ENCODE data around the gene CEMP1.
A peak's percentile ranks its signal among the peaks of the same experiment; 100 is the strongest.
"Not testable (repeated sequence)": the region's sequence is repeated elsewhere in the genome, so short reads cannot be mapped to it uniquely, and the experiment has no call there.

CEMP1 gene

GRCh38 chr16:2534335-2534734 is 3.1 kb upstream of the CEMP1 start:
- DNase-seq = not testable (repeated sequence)

DNA sequence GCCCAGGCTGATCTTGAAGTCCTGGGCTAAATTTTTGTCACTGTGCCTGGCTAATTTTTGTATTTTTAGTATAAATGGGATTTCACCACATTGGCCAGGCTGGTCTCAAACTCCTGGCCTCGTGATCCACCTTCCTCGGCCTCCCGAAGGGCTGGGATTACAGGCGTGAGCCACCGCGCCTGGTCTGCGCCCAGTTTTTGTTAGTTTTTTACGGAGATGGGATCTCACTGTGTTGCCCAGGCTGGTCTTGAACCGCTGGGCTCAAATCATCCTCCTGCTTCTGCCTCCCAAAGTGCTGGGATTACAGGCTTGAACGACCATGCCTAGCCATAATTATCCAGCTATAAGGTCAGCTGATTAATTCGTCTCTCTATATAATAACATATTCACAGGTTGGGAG is 2.7 kb upstream of the CEMP1 start:
- no peak for DNase-seq

GRCh38 chr16:2533142-2533755 is 2.0 kb upstream of the CEMP1 start:
- DNase-seq = not testable (repeated sequence)

DNA sequence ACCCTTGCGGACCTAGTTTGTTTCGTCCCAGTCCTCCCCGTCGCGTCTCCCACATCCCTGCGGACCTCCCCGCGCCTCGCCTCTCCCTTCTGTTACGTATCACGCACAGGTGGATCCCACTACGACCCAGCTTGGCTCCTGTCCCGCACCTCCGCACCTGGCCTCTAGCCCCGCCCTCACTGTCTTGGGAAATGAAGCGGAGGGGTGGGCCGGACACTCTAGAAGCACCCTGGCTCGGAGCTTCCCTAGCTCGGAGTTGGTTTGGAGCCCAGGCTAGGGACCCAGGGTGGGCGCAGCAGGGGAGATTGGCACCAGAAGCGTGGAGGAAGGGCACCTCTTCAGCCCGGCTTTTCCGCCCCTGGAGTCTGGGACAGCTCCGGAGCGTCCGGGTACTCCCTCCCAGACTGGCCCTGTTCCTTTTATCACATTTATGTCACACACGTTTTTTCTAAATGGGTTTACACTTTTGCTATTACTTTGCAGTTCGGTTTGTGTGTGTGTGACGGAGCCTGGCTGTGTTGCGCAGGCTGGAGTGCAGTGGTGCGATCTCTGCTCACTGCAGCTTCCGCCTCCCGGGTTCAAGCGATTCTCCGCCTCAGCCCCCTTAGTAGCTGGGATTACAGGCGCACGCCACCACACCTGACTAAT is 1.4 kb upstream of the CEMP1 start:
- DNase-seq = peak; percentile 42

- DNase-seq = peak; percentile 98
Observed at GRCh38 chr16:2531696-2532493, 687 bp upstream of the CEMP1 start.

DNA sequence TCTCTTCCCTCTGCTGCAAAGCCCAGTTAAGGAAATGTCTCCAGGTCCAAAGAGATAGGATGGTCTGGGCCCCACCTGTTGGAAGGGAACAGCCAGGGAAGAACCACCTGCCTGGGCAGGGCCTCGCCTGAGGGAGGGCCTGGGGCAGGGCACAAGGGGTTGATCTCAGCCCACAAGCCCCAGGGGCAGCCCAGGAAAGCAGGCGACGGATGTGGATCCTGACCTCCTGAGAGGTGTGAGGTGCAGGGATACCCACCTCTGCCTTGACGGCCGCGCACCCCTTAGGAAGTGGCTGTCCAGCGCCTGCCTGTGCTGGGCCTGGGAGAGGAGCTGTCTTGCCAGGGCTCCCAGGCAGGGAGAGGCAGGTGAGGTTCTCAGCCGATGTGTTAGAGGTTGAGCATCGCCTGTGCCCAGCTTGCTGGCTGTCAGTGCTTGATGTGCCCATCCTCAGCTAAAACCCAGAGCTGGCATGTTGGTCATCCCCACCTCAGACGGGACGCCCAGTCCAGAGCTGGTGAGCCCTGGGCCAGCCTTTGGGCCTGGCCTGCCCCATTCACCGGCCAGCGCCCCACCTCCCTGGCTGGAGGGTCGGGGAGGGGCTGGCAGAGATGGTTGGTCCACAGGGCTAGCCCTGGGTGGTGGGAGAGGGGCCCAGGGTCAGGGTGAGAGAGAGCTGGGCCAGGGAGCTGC is 434 bp downstream of the CEMP1 start:
- DNase-seq = no peak

- DNase-seq = no peak
Observed at GRCh38 chr16:2529961-2530628, 1.1 kb downstream of the CEMP1 start.

GRCh38 chr16:2529061-2529931 is 1.9 kb downstream of the CEMP1 start:
- no peak for DNase-seq

DNA sequence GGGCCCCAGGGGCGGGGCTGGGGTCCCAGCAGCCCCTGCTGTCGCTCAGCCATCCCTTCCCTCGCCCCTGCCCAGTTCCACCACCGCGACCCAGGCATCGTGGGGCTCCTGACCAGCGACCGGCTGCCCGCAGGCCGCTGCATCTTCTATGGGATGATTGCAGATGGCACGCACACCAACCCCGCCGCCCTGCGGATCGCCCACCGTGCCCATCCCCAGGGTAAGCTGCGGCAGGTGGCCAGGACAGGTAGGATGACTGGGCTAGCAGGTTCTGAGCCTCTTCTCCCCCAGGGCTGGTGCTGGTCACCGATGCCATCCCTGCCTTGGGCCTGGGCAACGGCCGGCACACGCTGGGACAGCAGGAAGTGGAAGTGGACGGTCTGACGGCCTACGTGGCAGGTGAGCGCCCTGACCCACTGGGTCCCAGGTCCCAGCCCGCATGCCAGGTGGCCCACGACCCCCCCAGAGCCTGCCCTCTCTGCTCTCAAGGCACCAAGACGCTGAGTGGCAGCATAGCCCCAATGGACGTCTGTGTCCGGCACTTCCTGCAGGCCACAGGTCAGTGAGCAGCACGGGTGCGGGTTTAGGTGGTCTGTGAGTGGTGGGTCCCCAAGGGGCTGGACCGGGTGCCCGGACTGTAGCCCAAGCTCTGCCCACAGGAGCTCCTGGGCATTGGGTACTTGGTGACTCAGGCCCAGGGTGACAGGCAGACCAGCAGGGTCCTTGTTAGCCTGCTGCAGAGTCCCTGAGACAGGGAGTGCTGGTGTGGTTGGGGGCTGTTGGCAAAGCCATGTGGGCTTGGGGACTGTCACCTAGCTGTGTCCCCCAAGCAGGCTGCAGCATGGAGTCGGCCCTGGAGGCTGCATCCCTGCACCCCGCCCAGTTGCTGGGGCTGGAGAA is 2.8 kb downstream of the CEMP1 start:
- no peak for DNase-seq

GRCh38 chr16:2527784-2528100 is 3.5 kb downstream of the CEMP1 start:
- DNase-seq = no peak

GRCh38 chr16:2527071-2527783 is 4.0 kb downstream of the CEMP1 start:
- no peak for DNase-seq

- DNase-seq = no peak
Observed at GRCh38 chr16:2526135-2526534, 5.1 kb downstream of the CEMP1 start.

GRCh38 chr16:2524339-2524938 is 6.8 kb downstream of the CEMP1 start:
- no peak for DNase-seq

DNA sequence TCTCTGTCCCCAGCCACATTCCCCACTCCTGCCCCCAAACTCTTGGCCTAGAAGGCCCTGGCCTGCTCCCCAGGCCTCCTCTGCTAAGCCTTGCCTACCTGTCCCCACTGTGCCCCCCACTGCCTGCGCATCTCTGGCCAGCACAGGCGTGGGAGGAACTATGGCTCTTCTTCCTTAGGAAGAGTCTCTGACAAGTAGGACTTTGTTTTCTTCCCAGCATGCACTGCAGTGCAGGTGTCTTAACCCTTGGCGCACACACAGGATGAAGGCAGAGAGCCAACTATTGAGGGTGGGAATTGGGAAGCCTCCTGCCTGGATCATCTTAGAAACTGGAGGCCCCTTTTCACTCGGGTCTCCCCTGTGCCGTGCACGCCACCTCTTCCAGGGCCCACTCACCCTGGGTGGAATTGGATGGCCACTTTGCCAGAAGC is 7.4 kb downstream of the CEMP1 start:
- no peak for DNase-seq

- no peak for DNase-seq
Observed at GRCh38 chr16:2520784-2521531, 10.2 kb downstream of the CEMP1 start.

DNA sequence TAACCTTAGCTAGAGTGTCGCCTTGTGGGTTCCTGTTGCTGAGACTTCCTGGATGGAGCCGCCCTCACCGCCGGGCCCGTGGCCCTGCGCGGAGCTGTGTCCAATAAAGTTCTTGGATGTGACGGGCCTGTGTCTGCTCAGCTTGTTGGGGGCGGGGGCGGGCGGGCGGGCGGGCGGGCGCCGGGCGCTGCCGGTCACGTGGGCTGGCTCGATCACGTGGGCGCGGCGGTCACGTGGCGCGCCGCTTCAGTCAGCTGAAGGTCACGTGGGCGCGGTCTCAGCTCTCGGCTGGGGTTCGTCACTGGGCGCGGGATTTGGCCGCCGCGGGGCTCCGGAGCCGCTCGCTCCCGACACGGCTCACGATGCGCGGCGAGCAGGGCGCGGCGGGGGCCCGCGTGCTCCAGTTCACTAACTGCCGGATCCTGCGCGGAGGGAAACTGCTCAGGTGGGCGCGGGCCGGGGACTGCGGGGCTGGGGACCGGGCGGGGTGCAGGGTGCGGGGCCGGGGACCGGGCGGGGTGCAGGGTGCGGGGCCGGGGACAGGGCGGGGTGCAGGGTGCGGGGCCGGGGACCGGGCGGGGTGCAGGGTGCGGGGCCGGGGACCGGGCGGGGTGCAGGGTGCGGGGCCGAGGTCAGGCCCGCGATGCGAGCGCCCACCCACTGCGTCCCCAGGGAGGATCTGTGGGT is 11.0 kb downstream of the CEMP1 start, which contains the start of gene AMDHD2:
AMDHD2 (plus strand) TSS at position 275 of the 687 bp plus-strand sequence; CDS start at position 363, 88 bp downstream.
- peak; percentile 86 for DNase-seq

- DNase-seq = no peak
Observed at GRCh38 chr16:2519711-2520080, 11.5 kb downstream of the CEMP1 start.
